ENCODE measurements around the gene GSTT4. TPM values are rescaled to one million over a fixed set of nuclear protein-coding genes. Genes with fewer than 3 reads are reported as not detected.
A peak's percentile ranks its signal among the peaks of the same experiment; 100 is the strongest.
"Not testable (repeated sequence)": the region's sequence is repeated elsewhere in the genome, so short reads cannot be mapped to it uniquely, and the experiment has no call there.

Gene GSTT4
- total RNA-seq, 1 donor from 2014 or later, result not detected

DNA sequence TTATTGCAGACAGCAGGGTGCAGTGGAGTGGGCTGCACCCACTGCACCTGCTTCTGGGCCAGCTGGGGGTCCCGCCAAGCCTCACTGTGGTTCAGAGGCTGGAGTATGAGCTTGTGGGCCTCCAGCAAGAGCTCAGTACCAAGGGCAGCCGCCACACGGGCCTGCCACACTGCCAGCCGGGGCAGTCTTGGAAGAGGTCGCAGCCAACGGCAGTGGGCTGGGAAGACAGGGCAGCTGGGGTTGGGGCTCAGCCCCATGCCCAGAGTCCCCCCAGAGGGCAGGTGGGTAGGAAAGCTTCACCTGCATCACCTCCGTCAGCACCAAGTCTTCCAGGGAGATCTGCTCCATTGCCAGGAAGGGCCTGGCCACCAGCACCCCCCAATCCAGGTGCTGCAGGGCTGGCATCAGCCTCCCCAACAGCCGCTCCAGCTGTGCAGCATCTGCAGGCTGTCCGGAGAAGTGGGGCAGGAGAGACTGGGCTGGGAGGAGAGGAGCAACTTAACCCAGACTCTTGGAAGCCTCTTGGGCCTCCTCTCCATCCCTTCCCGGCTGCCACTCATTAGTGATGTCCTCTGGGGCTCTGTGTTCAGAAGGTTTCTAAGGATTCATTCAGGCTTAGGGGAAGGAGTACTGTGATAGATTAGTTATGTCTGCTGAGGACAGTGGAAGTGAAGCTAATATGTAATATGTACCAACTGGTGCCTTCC, 1.1 kb upstream of the GSTT4 start:
- no peak overlapping the region for H3K27ac Mint-ChIP-seq (ENCODE audit: unreplicated experiment)
- TF ChIP-seq CTCF (IDR thresholded peaks at IDR 0.05; ENCODE audit: partially characterized antibody, unreplicated experiment), result no peak
- peaks cover 6% of the 10 kb centered on the region for H3K9me3 Mint-ChIP-seq (ENCODE audit: unreplicated experiment)
- H3K36me3 Mint-ChIP-seq (ENCODE audit: unreplicated experiment), result peaks cover 4% of the 10 kb centered on the region
- H3K4me3 Mint-ChIP-seq (ENCODE audit: unreplicated experiment), result no peak overlapping the region
- peaks cover 9% of the 10 kb centered on the region for H3K4me1 Mint-ChIP-seq (ENCODE audit: low read depth, unreplicated experiment)
- peaks cover 19% of the 10 kb centered on the region for H3K27me3 Mint-ChIP-seq (ENCODE audit: unreplicated experiment)
- no peak for DNase-seq

- TF ChIP-seq CTCF (IDR thresholded peaks at IDR 0.05; ENCODE audit: partially characterized antibody, unreplicated experiment), result no peak
- Mint-ChIP-seq H3K27ac (ENCODE audit: unreplicated experiment) (peak overlapping the region; percentile 26), H3K4me1 (ENCODE audit: low read depth, unreplicated experiment) (peaks cover 7% of the 10 kb centered on the region), H3K9me3 (ENCODE audit: unreplicated experiment) (no peaks in the 10 kb centered on the region), H3K4me3 (ENCODE audit: unreplicated experiment) (peak overlapping the region; percentile 25), H3K36me3 (ENCODE audit: unreplicated experiment) (no peaks in the 10 kb centered on the region), H3K27me3 (ENCODE audit: unreplicated experiment) (peaks cover 16% of the 10 kb centered on the region)
- DNase-seq, result no peak
These were observed 1.4 kb downstream of the GSTT4 start for GRCh38 chr22:24003887-24004286.

DNA sequence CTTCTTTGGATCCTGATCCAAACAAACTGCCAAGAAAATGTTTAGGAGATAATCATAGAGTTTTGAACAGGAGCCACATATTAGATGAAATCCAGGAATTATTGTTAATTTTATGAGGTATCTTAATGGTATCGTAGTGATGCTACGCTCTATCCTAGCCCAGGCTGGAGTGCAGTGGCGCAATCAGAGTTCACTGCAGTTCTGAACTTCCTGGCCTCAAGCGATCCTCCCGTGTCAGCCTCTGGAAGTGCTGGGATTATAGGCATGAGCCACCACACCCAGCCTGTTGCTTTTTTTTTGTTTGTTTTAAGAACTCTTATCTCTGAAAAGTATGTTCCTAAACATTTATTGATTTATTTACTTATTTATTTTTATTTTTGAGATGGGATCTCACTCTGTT, 2.4 kb downstream of the GSTT4 start:
- H3K27ac Mint-ChIP-seq (ENCODE audit: unreplicated experiment), result no peak overlapping the region
- no peak overlapping the region for H3K4me3 Mint-ChIP-seq (ENCODE audit: unreplicated experiment)
- H3K4me1 Mint-ChIP-seq (ENCODE audit: low read depth, unreplicated experiment), result peaks cover 7% of the 10 kb centered on the region
- no peaks in the 10 kb centered on the region for H3K36me3 Mint-ChIP-seq (ENCODE audit: unreplicated experiment)
- H3K9me3 Mint-ChIP-seq (ENCODE audit: unreplicated experiment), result no peaks in the 10 kb centered on the region
- no peak for TF ChIP-seq CTCF (IDR thresholded peaks at IDR 0.05; ENCODE audit: partially characterized antibody, unreplicated experiment)
- H3K27me3 Mint-ChIP-seq (ENCODE audit: unreplicated experiment), result peaks cover 16% of the 10 kb centered on the region
- DNase-seq, result no peak

- H3K36me3 Mint-ChIP-seq (ENCODE audit: unreplicated experiment), result no peaks in the 10 kb centered on the region
- TF ChIP-seq CTCF (IDR thresholded peaks at IDR 0.05; ENCODE audit: partially characterized antibody, unreplicated experiment), result no peak
- no peak for DNase-seq
- no peak overlapping the region for H3K4me3 Mint-ChIP-seq (ENCODE audit: unreplicated experiment)
- peaks cover 7% of the 10 kb centered on the region for H3K4me1 Mint-ChIP-seq (ENCODE audit: low read depth, unreplicated experiment)
- peaks cover 16% of the 10 kb centered on the region for H3K27me3 Mint-ChIP-seq (ENCODE audit: unreplicated experiment)
- H3K9me3 Mint-ChIP-seq (ENCODE audit: unreplicated experiment), result no peaks in the 10 kb centered on the region
- H3K27ac Mint-ChIP-seq (ENCODE audit: unreplicated experiment), result no peak overlapping the region
These were observed 3.0 kb downstream of the GSTT4 start for GRCh38 chr22:24002272-24002671.

GRCh38 chr22:24001314-24001713, 3.9 kb downstream of the GSTT4 start:
- Mint-ChIP-seq H3K36me3 (ENCODE audit: unreplicated experiment) (no peaks in the 10 kb centered on the region), H3K9me3 (ENCODE audit: unreplicated experiment) (no peaks in the 10 kb centered on the region), H3K27ac (ENCODE audit: unreplicated experiment) (no peak overlapping the region), H3K27me3 (ENCODE audit: unreplicated experiment) (peaks cover 16% of the 10 kb centered on the region), H3K4me3 (ENCODE audit: unreplicated experiment) (no peak overlapping the region), H3K4me1 (ENCODE audit: low read depth, unreplicated experiment) (peaks cover 7% of the 10 kb centered on the region)
- TF ChIP-seq CTCF (IDR thresholded peaks at IDR 0.05; ENCODE audit: partially characterized antibody, unreplicated experiment), result no peak
- DNase-seq, result no peak

GRCh38 chr22:23999779-24000178, 5.5 kb downstream of the GSTT4 start:
- H3K36me3 Mint-ChIP-seq (ENCODE audit: unreplicated experiment); H3K27ac Mint-ChIP-seq (ENCODE audit: unreplicated experiment); H3K9me3 Mint-ChIP-seq (ENCODE audit: unreplicated experiment); H3K4me1 Mint-ChIP-seq (ENCODE audit: low read depth, unreplicated experiment); H3K4me3 Mint-ChIP-seq (ENCODE audit: unreplicated experiment); DNase-seq: not testable (repeated sequence)
- peaks cover 16% of the 10 kb centered on the region for H3K27me3 Mint-ChIP-seq (ENCODE audit: unreplicated experiment)

Data from glutamatergic neuron (in vitro differentiated cells).